Astrocyte (in vitro differentiated cells and primary cell): Measurements from ENCODE around the gene ADCY1. TPM values are rescaled to one million over a fixed set of nuclear protein-coding genes. Genes with fewer than 3 reads are reported as not detected.

Experiments
- DNase-seq: peaks from one replicate; pipeline ENCODE4 v3.0.0-alpha.2; 2010; ENCODE audit warnings: low read depth
- FAIRE-seq: peaks from 2 replicates; lab custom pipeline; 2011; peaks lifted over from hg19 to GRCh38; lab: Jason Lieb, UNC
- H2AFZ ChIP-seq: 2 replicates; pipeline ENCODE4 v1.6.0; 2012; ENCODE audit warnings: low read depth, low read length, inconsistent platforms
- H3K27ac ChIP-seq: 2 replicates; pipeline ENCODE4 v1.5.1; 2011; ENCODE audit warnings: low read depth, low read length, inconsistent platforms
- H3K27me3 ChIP-seq: 2 replicates; pipeline ENCODE4 v1.6.0; 2011; ENCODE audit warnings: low read length, inconsistent platforms; ENCODE audit not compliant: insufficient read depth
- H3K36me3 ChIP-seq: 2 replicates; pipeline ENCODE4 v1.5.1; 2011; ENCODE audit warnings: low read length, inconsistent platforms; ENCODE audit not compliant: insufficient read depth
- H3K4me1 ChIP-seq: 2 replicates; pipeline ENCODE4 v1.5.1; 2011; ENCODE audit warnings: low read length, inconsistent platforms; ENCODE audit not compliant: insufficient read depth
- H3K4me2 ChIP-seq: 2 replicates; pipeline ENCODE4 v1.6.0; 2012; ENCODE audit warnings: low read length, inconsistent platforms
- H3K4me3 ChIP-seq: 2 replicates; pipeline ENCODE4 v1.5.1; 2011; ENCODE audit warnings: low read depth, mild to moderate bottlenecking, low read length, inconsistent platforms; ENCODE audit not compliant: insufficient read depth
- H3K79me2 ChIP-seq: 2 replicates; pipeline ENCODE4 v1.6.0; 2012; ENCODE audit warnings: mild to moderate bottlenecking, low read length, inconsistent platforms; ENCODE audit not compliant: insufficient read depth
- H3K9ac ChIP-seq: 2 replicates; pipeline ENCODE4 v1.6.0; 2012; ENCODE audit warnings: mild to moderate bottlenecking, low read length, inconsistent platforms
- H3K9me3 ChIP-seq: 2 replicates; pipeline ENCODE4 v1.5.1; 2012; ENCODE audit warnings: low read depth, mild to moderate bottlenecking, low read length, inconsistent platforms; ENCODE audit not compliant: insufficient read depth
- H4K20me1 ChIP-seq: 2 replicates; pipeline ENCODE4 v1.6.0; 2012; ENCODE audit warnings: low read length, inconsistent platforms; ENCODE audit not compliant: insufficient read depth
- H3K27ac Mint-ChIP-seq: one replicate; pipeline ENCODE4 v1.8.0; 2021; ENCODE audit warnings: mild to moderate bottlenecking, mixed read lengths; ENCODE audit not compliant: unreplicated experiment
- H3K27me3 Mint-ChIP-seq: one replicate; pipeline ENCODE4 v1.8.0; 2021; ENCODE audit warnings: low read depth, mixed read lengths; ENCODE audit not compliant: unreplicated experiment
- H3K36me3 Mint-ChIP-seq: one replicate; pipeline ENCODE4 v1.8.0; 2021; ENCODE audit warnings: low read depth, mixed read lengths; ENCODE audit not compliant: unreplicated experiment
- H3K4me1 Mint-ChIP-seq: one replicate; pipeline ENCODE4 v1.8.0; 2021; ENCODE audit warnings: low read depth, mixed read lengths; ENCODE audit not compliant: unreplicated experiment
- H3K4me3 Mint-ChIP-seq: one replicate; pipeline ENCODE4 v1.8.0; 2021; ENCODE audit warnings: mild to moderate bottlenecking, moderate library complexity, mixed read lengths; ENCODE audit not compliant: unreplicated experiment
- H3K9me3 Mint-ChIP-seq: one replicate; pipeline ENCODE4 v1.8.0; 2021; ENCODE audit warnings: mild to moderate bottlenecking, mixed read lengths; ENCODE audit not compliant: unreplicated experiment
- EZH2 ChIP-seq: IDR thresholded peaks from 2 replicates; pipeline ENCODE4 v1.6.1; 2012; ENCODE audit warnings: mild to moderate bottlenecking, low read length, inconsistent platforms; ENCODE audit not compliant: insufficient read depth
- total RNA-seq: library from RNA; stranded (reverse); gene quantifications from 2 replicates; pipeline ENCODE4 v1.2.1, GENCODE V29; 2021
- TF ChIP-seq, protein P1 (sequence below): IDR thresholded peaks from 2 replicates; pipeline ENCODE4 v1.5.1; 2011; ENCODE audit warnings: low read depth, mild to moderate bottlenecking, inconsistent platforms, low read length, moderate library complexity; ENCODE audit not compliant: insufficient read depth

The ADCY1 gene
- total RNA-seq, 1 donor from 2014 or later = 1.6 TPM

DNA sequence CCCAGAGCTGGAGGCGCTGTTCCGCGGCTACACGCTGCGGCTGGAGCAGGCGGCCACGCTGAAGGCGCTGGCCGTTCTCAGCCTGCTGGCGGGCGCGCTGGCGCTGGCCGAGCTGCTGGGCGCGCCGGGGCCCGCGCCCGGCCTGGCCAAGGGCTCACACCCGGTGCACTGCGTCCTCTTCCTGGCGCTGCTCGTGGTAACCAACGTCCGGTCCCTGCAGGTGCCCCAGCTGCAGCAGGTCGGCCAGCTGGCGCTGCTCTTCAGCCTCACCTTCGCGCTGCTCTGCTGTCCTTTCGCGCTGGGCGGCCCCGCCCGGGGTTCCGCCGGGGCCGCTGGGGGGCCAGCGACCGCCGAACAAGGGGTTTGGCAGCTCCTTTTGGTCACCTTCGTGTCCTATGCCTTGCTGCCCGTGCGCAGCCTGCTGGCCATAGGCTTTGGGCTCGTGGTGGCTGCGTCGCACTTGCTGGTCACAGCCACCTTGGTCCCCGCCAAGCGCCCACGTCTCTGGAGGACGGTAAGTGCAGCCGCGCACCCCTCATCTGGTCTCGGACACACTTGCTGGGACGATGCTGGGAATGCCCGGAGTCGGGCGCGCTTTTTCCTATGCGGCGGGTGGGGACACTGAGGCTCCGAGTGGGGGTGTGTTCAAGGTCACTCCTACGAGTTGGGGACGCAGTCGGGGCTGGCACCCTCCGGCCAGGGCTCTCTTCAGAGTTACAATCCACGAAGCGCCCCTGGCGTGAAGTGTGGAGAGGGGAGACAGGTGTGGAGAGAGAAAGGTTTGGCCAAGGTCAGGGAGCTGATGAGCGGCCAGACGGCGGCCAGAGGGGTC is 717 bp downstream of the ADCY1 start:
- Mint-ChIP-seq H3K4me3 (peak overlapping the region; percentile 76), H3K27me3 (peaks cover 57% of the 10 kb centered on the region), H3K9me3 (no peaks in the 10 kb centered on the region), H3K27ac (peak overlapping the region; percentile 34), H3K36me3 (no peaks in the 10 kb centered on the region), H3K4me1 (no peaks in the 10 kb centered on the region)
- peak overlapping the region; percentile 49 for H3K4me3 ChIP-seq
- no peaks in the 10 kb centered on the region for H4K20me1 ChIP-seq
- no peak overlapping the region for H3K9ac ChIP-seq
- TF ChIP-seq, protein P1, sequence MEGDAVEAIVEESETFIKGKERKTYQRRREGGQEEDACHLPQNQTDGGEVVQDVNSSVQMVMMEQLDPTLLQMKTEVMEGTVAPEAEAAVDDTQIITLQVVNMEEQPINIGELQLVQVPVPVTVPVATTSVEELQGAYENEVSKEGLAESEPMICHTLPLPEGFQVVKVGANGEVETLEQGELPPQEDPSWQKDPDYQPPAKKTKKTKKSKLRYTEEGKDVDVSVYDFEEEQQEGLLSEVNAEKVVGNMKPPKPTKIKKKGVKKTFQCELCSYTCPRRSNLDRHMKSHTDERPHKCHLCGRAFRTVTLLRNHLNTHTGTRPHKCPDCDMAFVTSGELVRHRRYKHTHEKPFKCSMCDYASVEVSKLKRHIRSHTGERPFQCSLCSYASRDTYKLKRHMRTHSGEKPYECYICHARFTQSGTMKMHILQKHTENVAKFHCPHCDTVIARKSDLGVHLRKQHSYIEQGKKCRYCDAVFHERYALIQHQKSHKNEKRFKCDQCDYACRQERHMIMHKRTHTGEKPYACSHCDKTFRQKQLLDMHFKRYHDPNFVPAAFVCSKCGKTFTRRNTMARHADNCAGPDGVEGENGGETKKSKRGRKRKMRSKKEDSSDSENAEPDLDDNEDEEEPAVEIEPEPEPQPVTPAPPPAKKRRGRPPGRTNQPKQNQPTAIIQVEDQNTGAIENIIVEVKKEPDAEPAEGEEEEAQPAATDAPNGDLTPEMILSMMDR = no peak
- peak; percentile 86 for TF ChIP-seq EZH2
- peaks cover 6% of the 10 kb centered on the region for H3K4me1 ChIP-seq
- peak; percentile 32 for DNase-seq
- H3K27ac ChIP-seq = no peak overlapping the region
- H3K9me3 ChIP-seq = no peaks in the 10 kb centered on the region
- H3K36me3 ChIP-seq = no peaks in the 10 kb centered on the region
- H3K79me2 ChIP-seq = no peaks in the 10 kb centered on the region
- H3K27me3 ChIP-seq = peaks cover 48% of the 10 kb centered on the region
- H2AFZ ChIP-seq = peak overlapping the region; percentile 66
- no peak for FAIRE-seq
- H3K4me2 ChIP-seq = peak overlapping the region; percentile 87

DNA sequence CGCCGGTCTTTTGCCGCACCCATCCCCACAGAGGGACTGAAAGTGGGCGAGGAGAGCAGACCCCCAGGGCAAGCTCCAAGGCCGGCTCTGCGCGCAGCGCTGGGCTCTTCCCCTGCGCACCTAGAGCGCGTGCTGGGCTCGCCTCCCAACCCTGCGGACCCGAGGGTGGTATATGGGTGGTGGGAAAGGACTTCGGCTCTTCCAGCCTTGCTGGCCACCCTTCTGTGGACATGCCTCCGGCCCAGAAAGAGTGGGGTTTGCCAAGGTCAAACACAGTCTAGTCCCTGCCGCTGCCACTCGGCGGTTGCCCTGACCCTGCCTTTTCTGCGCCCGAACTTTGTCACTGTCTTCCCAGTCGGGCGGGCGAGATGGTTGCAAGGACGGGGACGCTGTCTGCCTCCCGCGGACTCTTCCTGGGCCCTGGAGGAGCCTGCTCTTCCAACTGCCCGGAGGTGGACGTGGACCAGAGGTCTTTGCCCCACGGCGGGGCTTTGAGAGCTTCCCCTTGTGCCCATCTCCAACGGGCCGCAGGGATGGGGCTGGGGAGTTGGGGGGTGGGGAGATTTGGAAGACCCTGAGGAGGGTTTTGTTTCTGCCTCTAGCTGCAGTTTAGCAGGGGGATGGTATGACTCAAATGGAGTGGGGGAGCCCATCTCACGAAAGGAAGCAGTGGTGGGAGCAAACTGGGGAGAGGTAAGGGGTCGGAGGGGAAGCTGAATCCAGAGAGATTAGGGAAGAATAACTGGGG is 1.5 kb downstream of the ADCY1 start:
- Histone ChIP-seq H3K9me3 (no peaks in the 10 kb centered on the region), H3K36me3 (no peaks in the 10 kb centered on the region), H4K20me1 (no peaks in the 10 kb centered on the region), H3K79me2 (no peaks in the 10 kb centered on the region), H3K27ac (no peak overlapping the region), H3K4me1 (peaks cover 6% of the 10 kb centered on the region), H3K4me2 (peak overlapping the region; percentile 87), H2AFZ (no peak overlapping the region), H3K9ac (no peak overlapping the region), H3K4me3 (no peak overlapping the region), H3K27me3 (peaks cover 48% of the 10 kb centered on the region)
- Mint-ChIP-seq H3K9me3 (no peaks in the 10 kb centered on the region), H3K36me3 (no peaks in the 10 kb centered on the region), H3K27ac (no peak overlapping the region), H3K4me1 (no peaks in the 10 kb centered on the region), H3K4me3 (peak overlapping the region; percentile 76), H3K27me3 (peaks cover 55% of the 10 kb centered on the region)
- FAIRE-seq (no peak), DNase-seq (no peak)
- TF ChIP-seq, protein P1 = no peak
- TF ChIP-seq EZH2 = peak; percentile 85
